Stimulated activated memory B cell treated with anti-CD40 and anti-IgM and Interleukin-4, amounts not matched to agents 10 μg/mL and 1 μg/mL and 100 μg/mL, for 72 hours (primary cell): ENCODE results near the gene KIAA1210.

Experiments used
- ATAC-seq: fragments of 150-1000 bp; cut with Tn5 transposase; 2 replicates; pipeline ENCODE4 v1.10.0; 2021
- H3K27ac Mint-ChIP-seq: one replicate; pipeline ENCODE4 v1.8.0; 2022; ENCODE audit warnings: mild to moderate bottlenecking, mixed read lengths
- H3K27me3 Mint-ChIP-seq: one replicate; pipeline ENCODE4 v1.8.0; 2022; ENCODE audit warnings: mixed read lengths
- H3K36me3 Mint-ChIP-seq: one replicate; pipeline ENCODE4 v1.8.0; 2022; ENCODE audit warnings: mixed read lengths
- H3K4me1 Mint-ChIP-seq: one replicate; pipeline ENCODE4 v1.8.0; 2022; ENCODE audit warnings: mixed read lengths
- H3K4me3 Mint-ChIP-seq: one replicate; pipeline ENCODE4 v1.8.0; 2022; ENCODE audit warnings: mild to moderate bottlenecking, moderate library complexity, mixed read lengths
- H3K9me3 Mint-ChIP-seq: one replicate; pipeline ENCODE4 v1.8.0; 2022; ENCODE audit warnings: mixed read lengths

The KIAA1210 gene

GRCh38 chrX:119072744-119073143 is 54.9 kb downstream of the KIAA1210 start, which contains the start of gene CT47C1:
TSS of gene CT47C1 (plus strand) at chrX:119072993. CDS start at chrX:119073226, 233 bp downstream.
- Mint-ChIP-seq H3K36me3 (no peaks in the 10 kb centered on the region), H3K27me3 (no peaks in the 10 kb centered on the region), H3K9me3 (no peaks in the 10 kb centered on the region), H3K27ac (peak within 1 kb of the TSS; percentile 80), H3K4me3 (no peak within 1 kb of the TSS), H3K4me1 (no peaks in the 10 kb centered on the region)
- ATAC-seq: no peak

GRCh38 chrX:119071381-119071780 is 56.2 kb downstream of the KIAA1210 start:
- no peak overlapping the region for H3K4me3 Mint-ChIP-seq
- no peaks in the 10 kb centered on the region for H3K36me3 Mint-ChIP-seq
- H3K27ac Mint-ChIP-seq: peak overlapping the region; percentile 80
- no peaks in the 10 kb centered on the region for H3K27me3 Mint-ChIP-seq
- no peaks in the 10 kb centered on the region for H3K4me1 Mint-ChIP-seq
- H3K9me3 Mint-ChIP-seq: no peaks in the 10 kb centered on the region
- peak; percentile 61 for ATAC-seq

GRCh38 chrX:119069762-119070161 is 57.9 kb downstream of the KIAA1210 start:
- H3K27ac Mint-ChIP-seq: no peak overlapping the region
- no peak for ATAC-seq

GRCh38 chrX:119069128-119069527 is 58.5 kb downstream of the KIAA1210 start:
- Mint-ChIP-seq H3K27me3 (no peaks in the 10 kb centered on the region), H3K9me3 (no peaks in the 10 kb centered on the region), H3K4me1 (no peaks in the 10 kb centered on the region), H3K27ac (no peak overlapping the region), H3K4me3 (no peak overlapping the region), H3K36me3 (no peaks in the 10 kb centered on the region)
- ATAC-seq: peak; percentile 22

More at GRCh38 chrX:119069762-119070161, 57.9 kb downstream of the KIAA1210 start:
- H3K4me1 Mint-ChIP-seq: no peaks in the 10 kb centered on the region
- no peak overlapping the region for H3K4me3 Mint-ChIP-seq
- H3K9me3 Mint-ChIP-seq: no peaks in the 10 kb centered on the region
- H3K36me3 Mint-ChIP-seq: no peaks in the 10 kb centered on the region
- no peaks in the 10 kb centered on the region for H3K27me3 Mint-ChIP-seq

DNA sequence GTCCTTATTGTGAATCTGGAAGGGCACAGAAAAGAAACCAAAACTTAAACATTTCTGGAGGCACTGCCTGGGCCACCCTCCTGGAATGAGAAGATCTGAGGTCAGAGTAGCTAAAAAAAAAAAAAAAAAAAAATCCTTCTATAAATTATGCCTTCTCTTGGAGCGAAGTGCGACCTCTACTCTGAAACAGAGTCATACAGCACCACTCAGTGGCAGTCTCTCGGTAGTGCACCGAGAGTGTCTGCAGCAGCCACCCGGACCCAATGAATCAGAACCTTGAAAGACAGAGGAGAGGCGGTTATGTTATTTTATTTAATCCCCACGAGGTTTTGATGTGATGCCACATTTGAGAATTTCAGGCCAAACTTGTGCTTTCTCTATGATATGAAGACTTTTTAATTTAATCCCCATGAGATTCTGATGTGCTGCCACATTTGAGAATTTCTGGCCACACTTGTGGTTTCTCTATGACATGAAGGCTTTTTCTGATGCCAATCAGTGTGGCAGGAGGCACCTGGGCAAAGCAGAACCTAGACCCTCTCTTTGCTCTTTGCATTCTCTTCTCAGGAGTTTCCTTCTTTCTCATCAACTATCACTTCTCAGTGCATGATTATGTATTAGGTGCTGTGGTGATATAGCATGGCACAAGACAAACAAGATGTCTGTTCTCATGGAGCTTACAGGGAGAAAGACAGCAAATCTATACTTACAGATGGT is 60.4 kb downstream of the KIAA1210 start:
- H3K4me1 Mint-ChIP-seq: no peaks in the 10 kb centered on the region
- peak; percentile 90 for ATAC-seq
- H3K4me3 Mint-ChIP-seq: no peak overlapping the region
- no peak overlapping the region for H3K27ac Mint-ChIP-seq
- H3K36me3 Mint-ChIP-seq: no peaks in the 10 kb centered on the region
- no peaks in the 10 kb centered on the region for H3K9me3 Mint-ChIP-seq
- no peaks in the 10 kb centered on the region for H3K27me3 Mint-ChIP-seq

DNA sequence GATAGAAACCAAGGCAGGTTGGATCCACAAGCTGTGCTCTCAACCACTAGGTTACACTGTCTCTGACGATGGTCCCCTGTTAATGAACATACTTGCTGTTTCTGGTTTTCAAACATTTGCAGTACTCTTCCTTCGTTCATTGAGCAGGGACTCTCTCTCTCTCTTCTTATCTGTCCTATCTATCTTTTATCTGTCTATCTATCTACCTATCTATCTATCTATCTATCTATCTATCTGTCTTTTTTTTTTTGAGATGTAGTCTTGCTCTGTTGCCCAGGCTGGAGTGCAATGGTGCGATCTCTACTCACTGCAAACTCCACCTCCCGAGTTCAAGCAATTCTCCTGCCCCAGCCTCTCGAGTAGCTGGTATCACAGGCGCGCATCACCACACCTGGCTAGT is 64.2 kb downstream of the KIAA1210 start:
- Mint-ChIP-seq H3K36me3 (no peaks in the 10 kb centered on the region), H3K9me3 (no peaks in the 10 kb centered on the region), H3K4me1 (no peaks in the 10 kb centered on the region), H3K4me3 (no peak overlapping the region), H3K27me3 (no peaks in the 10 kb centered on the region), H3K27ac (no peak overlapping the region)
- no peak for ATAC-seq

GRCh38 chrX:119062750-119063374 is 64.8 kb downstream of the KIAA1210 start:
- Mint-ChIP-seq H3K27me3 (no peaks in the 10 kb centered on the region), H3K36me3 (no peaks in the 10 kb centered on the region), H3K9me3 (no peaks in the 10 kb centered on the region), H3K27ac (no peak overlapping the region), H3K4me3 (no peak overlapping the region), H3K4me1 (no peaks in the 10 kb centered on the region)
- no peak for ATAC-seq

DNA sequence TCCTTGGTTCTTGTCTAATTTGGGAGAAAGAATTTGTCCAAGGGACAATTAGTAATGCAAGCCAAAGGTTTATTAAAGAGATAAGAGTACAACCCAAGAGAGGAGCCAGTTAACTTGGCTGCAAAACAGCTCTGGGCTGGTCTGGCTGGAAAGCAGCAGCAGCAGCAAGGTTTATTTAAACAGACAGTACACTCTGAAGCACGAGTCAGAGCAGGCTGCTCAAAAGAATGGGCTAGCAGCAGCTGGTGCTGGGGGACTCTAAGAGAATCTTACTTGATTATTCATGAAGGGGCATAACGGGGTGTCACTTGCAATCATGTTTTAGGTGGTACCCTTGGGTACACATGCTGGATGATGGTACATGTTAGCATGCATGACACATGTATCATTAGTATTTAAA is 71.9 kb downstream of the KIAA1210 start:
- Mint-ChIP-seq H3K36me3 (no peaks in the 10 kb centered on the region), H3K27me3 (no peaks in the 10 kb centered on the region)

GRCh38 chrX:119045884-119046283 is 81.7 kb downstream of the KIAA1210 start:
- H3K4me3 Mint-ChIP-seq: no peak overlapping the region
- no peaks in the 10 kb centered on the region for H3K36me3 Mint-ChIP-seq
- H3K9me3 Mint-ChIP-seq: no peaks in the 10 kb centered on the region
- ATAC-seq: no peak
- no peak overlapping the region for H3K27ac Mint-ChIP-seq
- no peaks in the 10 kb centered on the region for H3K4me1 Mint-ChIP-seq
- H3K27me3 Mint-ChIP-seq: peaks cover 14% of the 10 kb centered on the region

More for the DNA sequence above, 71.9 kb downstream of the KIAA1210 start:
- Mint-ChIP-seq H3K4me1 (no peaks in the 10 kb centered on the region), H3K4me3 (no peak overlapping the region), H3K9me3 (no peaks in the 10 kb centered on the region), H3K27ac (no peak overlapping the region)
- no peak for ATAC-seq

DNA sequence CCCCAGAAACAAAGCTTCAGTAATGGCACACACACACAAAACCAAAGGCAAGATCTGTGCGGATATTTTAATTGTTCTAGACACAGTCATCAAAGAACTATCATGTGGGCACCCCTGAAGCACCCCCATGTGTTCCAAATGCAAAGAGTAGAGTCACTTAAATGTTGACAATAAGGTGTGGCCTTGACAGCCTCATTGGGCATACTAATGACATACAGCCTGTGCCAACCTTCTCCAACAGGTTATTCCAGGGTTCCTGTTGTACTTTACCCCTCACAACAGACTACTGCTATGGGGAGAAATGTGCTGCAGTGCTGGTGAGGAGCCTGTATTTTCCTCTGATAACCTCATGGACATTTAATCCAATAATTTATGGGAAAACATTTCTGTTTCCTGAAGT is 84.6 kb downstream of the KIAA1210 start:
- Mint-ChIP-seq H3K27ac (no peak overlapping the region), H3K4me3 (no peak overlapping the region), H3K27me3 (peaks cover 14% of the 10 kb centered on the region), H3K36me3 (no peaks in the 10 kb centered on the region), H3K4me1 (no peaks in the 10 kb centered on the region), H3K9me3 (no peaks in the 10 kb centered on the region)
- no peak for ATAC-seq

GRCh38 chrX:119042040-119042439 is 85.6 kb downstream of the KIAA1210 start:
- Mint-ChIP-seq H3K36me3 (no peaks in the 10 kb centered on the region), H3K4me3 (no peak overlapping the region), H3K27me3 (peaks cover 8% of the 10 kb centered on the region), H3K9me3 (no peaks in the 10 kb centered on the region), H3K27ac (no peak overlapping the region), H3K4me1 (no peaks in the 10 kb centered on the region)
- no peak for ATAC-seq

- H3K4me1 Mint-ChIP-seq: no peaks in the 10 kb centered on the region
- H3K36me3 Mint-ChIP-seq: no peaks in the 10 kb centered on the region
- no peak for ATAC-seq
- no peaks in the 10 kb centered on the region for H3K27me3 Mint-ChIP-seq
- no peak overlapping the region for H3K4me3 Mint-ChIP-seq
- H3K27ac Mint-ChIP-seq: no peak overlapping the region
- no peaks in the 10 kb centered on the region for H3K9me3 Mint-ChIP-seq
Measured at GRCh38 chrX:119041175-119041574, 86.4 kb downstream of the KIAA1210 start.

- Mint-ChIP-seq H3K36me3 (no peaks in the 10 kb centered on the region), H3K9me3 (no peaks in the 10 kb centered on the region), H3K4me1 (no peaks in the 10 kb centered on the region), H3K27me3 (no peaks in the 10 kb centered on the region), H3K27ac (no peak overlapping the region), H3K4me3 (no peak overlapping the region)
- ATAC-seq: no peak
Measured at GRCh38 chrX:119040432-119040831, 87.2 kb downstream of the KIAA1210 start.

DNA sequence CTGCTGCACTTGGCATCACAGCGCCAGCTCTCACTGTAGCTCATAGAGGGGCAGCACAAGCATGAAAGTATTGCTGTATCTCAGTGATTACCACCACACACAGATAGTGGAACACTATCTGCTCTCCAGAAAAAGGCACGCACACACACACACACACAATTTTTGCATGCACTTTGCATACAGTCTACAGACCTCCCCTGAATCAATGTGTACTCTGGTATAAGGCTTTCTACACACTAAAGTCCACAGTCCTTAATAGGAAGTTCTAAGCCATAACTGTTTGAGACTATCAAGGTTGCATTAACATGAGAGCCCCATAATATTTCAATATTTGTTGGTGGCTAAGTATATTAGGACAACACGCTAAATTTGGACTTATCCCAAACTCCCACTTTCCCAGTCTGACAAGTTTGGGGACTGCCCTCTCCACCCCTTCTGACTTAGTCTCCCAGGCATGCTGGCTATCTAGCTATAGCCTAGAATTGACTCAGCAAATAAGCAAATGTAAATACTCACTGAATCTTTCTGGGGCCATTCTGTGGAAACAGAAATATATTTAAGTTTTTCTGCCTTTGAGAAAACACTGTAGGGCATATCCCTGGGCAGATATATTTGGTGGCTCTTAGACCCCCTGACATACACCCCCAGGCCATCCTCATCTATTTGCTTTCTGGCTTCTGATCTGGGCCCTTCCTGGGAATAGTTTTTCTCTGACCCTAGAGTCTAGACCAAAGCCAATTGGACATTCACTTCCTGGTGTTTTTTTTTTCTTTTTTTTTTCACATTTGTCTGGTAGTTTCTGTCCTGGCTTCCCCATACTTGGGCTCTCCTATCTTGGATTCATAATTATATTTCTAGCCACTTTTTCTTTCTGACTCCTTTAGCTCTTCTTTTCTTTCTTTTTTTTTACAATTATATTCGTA is 91.2 kb downstream of the KIAA1210 start:
- Mint-ChIP-seq H3K9me3 (peaks cover 4% of the 10 kb centered on the region), H3K4me1 (no peaks in the 10 kb centered on the region), H3K36me3 (no peaks in the 10 kb centered on the region), H3K27me3 (no peaks in the 10 kb centered on the region), H3K4me3 (no peak overlapping the region), H3K27ac (no peak overlapping the region)
- ATAC-seq: no peak

- Mint-ChIP-seq H3K4me1 (no peaks in the 10 kb centered on the region), H3K27ac (no peak overlapping the region), H3K9me3 (peaks cover 4% of the 10 kb centered on the region), H3K4me3 (no peak overlapping the region), H3K36me3 (no peaks in the 10 kb centered on the region), H3K27me3 (no peaks in the 10 kb centered on the region)
- no peak for ATAC-seq
Measured at GRCh38 chrX:119030990-119031389, 96.6 kb downstream of the KIAA1210 start.
